Astrocyte of the spinal cord (primary cell): ENCODE data around the gene SLC4A9.

Experiments used
- DNase-seq: peaks from one replicate; pipeline ENCODE4 v3.0.0; 2011; ENCODE audit warnings: low read depth, low spot score
- H3K4me3 ChIP-seq: 2 replicates; pipeline ENCODE4 v1.5.1; 2011; ENCODE audit warnings: low read depth, mild to moderate bottlenecking, low read length, moderate library complexity
- CTCF ChIP-seq: IDR thresholded peaks from 2 replicates; pipeline ENCODE4 v1.5.1; 2012; ENCODE audit warnings: low read depth, mild to moderate bottlenecking, low read length, inconsistent platforms
- in situ Hi-C: cut with HindIII; loops from 2 replicates; pipeline ENCODE4 v1.10.0; 2017; ENCODE audit warnings: low sequenced_read_pairs

Gene SLC4A9

GRCh38 chr5:140371356-140372151 lies 11.6 kb downstream of the SLC4A9 start:
- no peak overlapping the region for H3K4me3 ChIP-seq
- in situ Hi-C loops, result no loop called here
- no peak for DNase-seq
- no peak for TF ChIP-seq CTCF

- in situ Hi-C loops, result no loop called here
- no peak overlapping the region for H3K4me3 ChIP-seq
- DNase-seq, result peak; percentile 76
- TF ChIP-seq CTCF, result peak; percentile 92
Observed at GRCh38 chr5:140372971-140373487, 13.0 kb downstream of the SLC4A9 start.

- DNase-seq, result no peak
- no peak overlapping the region for H3K4me3 ChIP-seq
- no peak for TF ChIP-seq CTCF
- in situ Hi-C loops, result no loop called here
Observed at GRCh38 chr5:140381351-140381750, 21.4 kb downstream of the SLC4A9 start.

- no peak for TF ChIP-seq CTCF
- no peak for DNase-seq
- no peak overlapping the region for H3K4me3 ChIP-seq
- in situ Hi-C loops, result no loop called here
Observed at GRCh38 chr5:140381972-140382371, 22.0 kb downstream of the SLC4A9 start.

GRCh38 chr5:140382866-140383265 lies 22.9 kb downstream of the SLC4A9 start:
- TF ChIP-seq CTCF, result no peak
- no peak overlapping the region for H3K4me3 ChIP-seq
- in situ Hi-C loops, result no loop called here
- no peak for DNase-seq

GRCh38 chr5:140383300-140383699 lies 23.3 kb downstream of the SLC4A9 start:
- in situ Hi-C loops, result no loop called here
- H3K4me3 ChIP-seq, result no peak overlapping the region
- no peak for TF ChIP-seq CTCF
- DNase-seq, result no peak
